Naive thymus-derived CD8-positive, alpha-beta T cell (primary cell): ENCODE data around the gene TYK2. TPM values are rescaled to one million over a fixed set of nuclear protein-coding genes. Genes with fewer than 3 reads are reported as not detected.

ENCODE experiments used
- ATAC-seq, 2 donors: fragments of 150-1000 bp; cut with Tn5 transposase in 1 of 2; sonication (Bioruptor Pico), chemical (Tn5 transposase) in 1 of 2; 1 replicate in 1 of 2; 2 replicates in 1 of 2; pipeline ENCODE4 v1.10.0; 2021; ENCODE audit warnings: mild to moderate bottlenecking in 2 of 2, moderate library complexity in 2 of 2
- POLR2A ChIA-PET: fragments of 350-600 bp; sonication (Branson Sonifier 250); formaldehyde crosslinking; loops from one replicate; lab custom pipeline; 2021; ENCODE audit warnings: antibody characterized with exemption; lab: Charles Lee
- DNase-seq, 10 donors: peaks; one replicate each; pipeline versions ENCODE4 v3.0.0 to v3.0.0-alpha.2; 2020 to 2022
- H3K27ac Mint-ChIP-seq, 10 donors: one replicate each; pipeline ENCODE4 v1.8.0; 2020 to 2022; ENCODE audit warnings: mild to moderate bottlenecking in 10 of 10, mixed read lengths in 10 of 10, moderate library complexity in 4 of 10, inconsistent platforms in 1 of 10
- H3K27me3 Mint-ChIP-seq, 5 donors: one replicate each; pipeline ENCODE4 v1.8.0; 2021 to 2022; ENCODE audit warnings: mixed read lengths in 5 of 5
- H3K36me3 Mint-ChIP-seq, 3 donors: one replicate each; pipeline ENCODE4 v1.8.0; 2020 to 2022; ENCODE audit warnings: mixed read lengths in 3 of 3, mild to moderate bottlenecking in 2 of 3, inconsistent platforms in 1 of 3
- H3K4me1 Mint-ChIP-seq, 4 donors: one replicate each; pipeline ENCODE4 v1.8.0; 2021 to 2022; ENCODE audit warnings: mixed read lengths in 4 of 4
- H3K4me3 Mint-ChIP-seq, 10 donors: one replicate each; pipeline ENCODE4 v1.8.0; 2020 to 2022; ENCODE audit warnings: mild to moderate bottlenecking in 10 of 10, mixed read lengths in 10 of 10, moderate library complexity in 6 of 10, inconsistent platforms in 1 of 10
- H3K9me3 Mint-ChIP-seq, 9 donors: one replicate each; pipeline ENCODE4 v1.8.0; 2020 to 2022; ENCODE audit warnings: mixed read lengths in 9 of 9, mild to moderate bottlenecking in 3 of 9, inconsistent platforms in 1 of 9, moderate library complexity in 1 of 9
- polyA plus RNA-seq, 3 donors: library from polyadenylated mRNA; unstranded; fragments of 300-500 nt; fragmentation: Illumina TruSeq; gene quantifications; one replicate each; pipeline ENCODE4 v1.2.3, GENCODE V29; 2021
- total RNA-seq, 8 experiments: library from RNA in 2 of 8; stranded (reverse) in 2 of 8; gene quantifications; one replicate each; pipeline ENCODE4 v1.2.3 and lab custom pipeline; 2021 to 2026

TYK2 gene
- 100 to 1,000 TPM; 313 to 319 TPM for total RNA-seq
- polyA plus RNA-seq: 10 to 100 TPM; 33.4 to 50.3 (median 43.9) TPM
- total RNA-seq (lab: John Stamatoyannopoulos, UW): 166 to 261 (median 205) reads per million in 6 experiments

DNA sequence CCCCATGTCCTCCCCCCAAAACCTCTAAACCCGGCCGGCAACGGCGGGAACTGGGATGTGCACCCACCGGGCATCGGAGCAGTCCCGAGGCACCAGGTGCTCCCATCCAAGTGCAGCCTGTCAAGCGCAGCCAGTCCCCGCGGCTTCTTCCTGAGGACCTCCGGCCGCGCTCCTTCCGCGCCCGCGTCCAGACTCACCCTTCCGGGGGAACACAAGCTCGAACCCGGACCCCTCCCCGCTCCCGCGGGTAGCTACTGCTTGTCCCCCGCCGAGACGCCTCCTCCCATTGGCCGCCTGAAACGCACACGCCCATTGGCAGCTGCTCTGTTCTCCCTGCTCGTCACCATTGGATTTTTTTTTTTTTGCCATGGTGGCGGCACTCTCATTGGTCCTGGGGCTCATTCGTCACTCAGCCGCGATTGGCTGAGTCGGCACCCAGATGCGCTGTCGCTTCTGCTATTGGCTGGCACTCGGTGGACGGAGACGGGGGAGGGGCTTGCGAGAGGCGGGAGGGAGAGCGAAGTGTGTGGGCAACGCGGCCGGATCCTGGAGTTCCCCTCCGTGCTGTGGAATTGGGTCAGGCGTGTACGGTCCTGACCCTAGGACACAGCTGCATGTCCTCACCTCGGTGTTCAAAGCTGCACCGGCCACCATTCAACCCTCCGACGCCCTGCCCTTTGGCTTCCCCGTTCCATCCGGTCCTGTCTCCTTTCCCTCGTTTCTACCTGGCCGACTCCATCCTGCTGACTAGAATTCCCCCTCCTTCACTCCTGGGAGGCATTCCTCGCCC, at the start of gene TYK2:
Gene TYK2 (minus strand): TSS at position 260 of the 790 bp plus-strand sequence. CDS start 2,166 bp downstream, outside the sequence.
- Mint-ChIP-seq H3K4me3 (peak within 1 kb of the TSS; percentile 88 to 97 (median 94)), H3K9me3 (no peaks in the 10 kb centered on the region), H3K4me1 (peaks cover 8 to 29% (median 26%) of the 10 kb centered on the region in 4 donors), H3K36me3 (peaks cover 0 to 23% (median 5%) of the 10 kb centered on the region in 3 donors), H3K27ac (peak within 1 kb of the TSS; percentile 85 to 98 (median 93)), H3K27me3 (no peaks in the 10 kb centered on the region)
- POLR2A ChIA-PET: interaction anchor here (0.5 to 2.3 kb wide), 17 partner anchors 10 to 1872 kb away, joined by 3 to 13 read pairs (median 4); partner anchors contain the start of genes ICAM1, ICAM4 and RAVER1
- peak; percentile 86 to 98 (median 96) for DNase-seq
- peak; percentile 97 to 99 for ATAC-seq

DNA sequence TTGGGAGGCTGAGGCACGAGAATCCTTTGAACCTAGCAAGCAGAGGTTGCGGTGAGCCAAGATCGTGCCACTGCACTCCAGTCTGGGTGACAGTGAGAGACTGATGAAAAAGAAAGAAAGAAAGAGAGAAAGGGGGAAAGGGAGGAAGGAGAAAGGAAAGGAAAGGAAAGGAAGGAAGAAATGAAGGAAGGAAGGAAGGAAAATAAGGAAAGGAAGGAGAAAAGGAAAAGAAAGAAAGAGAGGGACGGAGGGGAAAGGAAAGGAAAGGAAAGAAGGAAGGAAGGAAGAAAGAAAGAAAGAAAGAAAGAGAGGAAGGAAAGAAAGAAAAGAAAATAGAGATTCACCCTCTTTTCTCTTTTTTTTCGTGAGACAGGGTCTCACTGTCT, 48.6 kb upstream of the TYK2 start:
- Mint-ChIP-seq H3K4me3 (peak overlapping the region in 4 of 10 donors; percentile 10 to 84 (median 28)), H3K36me3 (peaks cover 0 to 2% (median 0%) of the 10 kb centered on the region in 3 donors), H3K27ac (peak overlapping the region in 8 of 10 donors; percentile 75 to 97 (median 90)), H3K27me3 (peaks cover 13 to 51% (median 32%) of the 10 kb centered on the region in 5 donors), H3K9me3 (peaks cover 0 to 2% (median 0%) of the 10 kb centered on the region in 9 donors), H3K4me1 (peaks cover 32 to 82% (median 62%) of the 10 kb centered on the region in 4 donors)
- ATAC-seq (no peak), DNase-seq (no peak)
- POLR2A ChIA-PET: interaction anchor here (1.8 kb wide), 1 partner anchor 11 kb away, joined by 7 read pairs; no protein-coding TSS in a partner anchor

DNA sequence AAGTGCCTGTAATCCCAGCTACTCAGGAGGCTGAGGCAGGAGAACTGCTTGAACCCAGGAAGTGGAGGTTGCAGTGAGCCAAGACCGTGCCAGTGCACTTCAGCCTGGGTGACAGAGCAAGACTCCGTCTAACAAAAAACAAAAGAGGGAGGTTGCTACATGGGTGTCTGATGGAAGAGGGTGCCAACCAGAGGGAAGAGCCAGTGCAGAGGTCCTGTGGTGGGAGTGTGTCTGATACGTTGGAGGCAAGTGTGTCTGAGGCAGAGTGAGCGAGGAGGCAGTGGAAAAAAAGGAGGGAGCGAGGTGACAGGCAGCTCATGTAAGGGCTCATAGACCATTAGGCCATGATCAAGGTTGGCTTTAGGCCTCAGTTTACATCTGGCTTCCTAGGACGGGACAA, 46.8 kb upstream of the TYK2 start:
- H3K9me3 Mint-ChIP-seq: peaks cover 0 to 2% (median 0%) of the 10 kb centered on the region in 9 donors
- H3K27me3 Mint-ChIP-seq: peaks cover 20 to 64% (median 38%) of the 10 kb centered on the region in 5 donors
- peak overlapping the region in 2 of 10 donors; percentile 55 to 69 for H3K4me3 Mint-ChIP-seq

DNA sequence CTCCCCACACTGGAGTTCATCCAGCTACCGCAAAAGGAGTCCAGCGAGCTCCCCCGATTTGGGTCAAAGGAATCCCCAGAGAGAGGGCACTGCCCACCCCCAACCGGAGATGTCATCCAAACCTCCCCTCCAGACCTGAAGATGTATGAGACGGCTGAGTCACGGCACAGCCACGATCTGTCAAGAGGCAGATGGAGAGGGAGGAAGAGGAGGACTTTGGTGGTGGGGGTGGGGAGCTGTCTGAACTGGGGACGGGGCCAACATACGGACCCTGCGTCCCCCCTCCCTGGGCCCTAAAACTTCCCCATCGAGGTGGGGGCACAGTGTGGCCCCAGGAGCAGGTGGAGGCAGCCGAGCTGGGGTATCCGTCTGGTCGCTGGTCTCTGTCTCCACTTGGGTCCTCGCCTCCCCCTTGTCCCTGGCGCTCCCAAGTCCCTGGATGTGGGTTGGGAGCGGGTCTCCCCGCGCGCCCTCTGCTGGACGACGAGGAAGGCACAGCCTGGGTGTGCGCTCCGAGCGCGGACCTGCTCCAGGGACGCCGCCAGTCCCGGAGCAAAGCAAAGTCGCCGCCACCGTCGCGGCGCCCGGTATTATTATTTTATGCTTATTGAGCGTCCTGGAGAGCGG, 43.8 kb upstream of the TYK2 start:
- POLR2A ChIA-PET: interaction anchor here (0.6 to 2.9 kb wide), 6 partner anchors 13 to 335 kb away, joined by 3 to 22 read pairs (median 4); partner anchors contain the start of gene CDC37
- peaks cover 29 to 65% (median 46%) of the 10 kb centered on the region in 5 donors for H3K27me3 Mint-ChIP-seq
- peak overlapping the region; percentile 28 to 88 (median 78) for H3K4me3 Mint-ChIP-seq
- H3K9me3 Mint-ChIP-seq: peaks cover 0 to 2% (median 0%) of the 10 kb centered on the region in 9 donors
- ATAC-seq (peak; percentile 15 to 48), DNase-seq (peak; percentile 44 to 76 (median 62))
- peak overlapping the region in 8 of 10 donors; percentile 29 to 97 (median 64) for H3K27ac Mint-ChIP-seq
- peaks cover 0 to 5% (median 4%) of the 10 kb centered on the region in 3 donors for H3K36me3 Mint-ChIP-seq
- H3K4me1 Mint-ChIP-seq: peaks cover 29 to 81% (median 65%) of the 10 kb centered on the region in 4 donors

More for the DNA sequence above, 46.8 kb upstream of the TYK2 start:
- H3K27ac Mint-ChIP-seq: peak overlapping the region; percentile 39 to 99 (median 90)
- POLR2A ChIA-PET: interaction anchor here (0.6 to 1.7 kb wide), 3 partner anchors 19 to 331 kb away, joined by 4 to 8 read pairs (median 4); no protein-coding TSS in a partner anchor
- ATAC-seq (no peak), DNase-seq (no peak)
- H3K4me1 Mint-ChIP-seq: peaks cover 29 to 82% (median 63%) of the 10 kb centered on the region in 4 donors
- H3K36me3 Mint-ChIP-seq: peaks cover 0 to 2% (median 0%) of the 10 kb centered on the region in 3 donors

DNA sequence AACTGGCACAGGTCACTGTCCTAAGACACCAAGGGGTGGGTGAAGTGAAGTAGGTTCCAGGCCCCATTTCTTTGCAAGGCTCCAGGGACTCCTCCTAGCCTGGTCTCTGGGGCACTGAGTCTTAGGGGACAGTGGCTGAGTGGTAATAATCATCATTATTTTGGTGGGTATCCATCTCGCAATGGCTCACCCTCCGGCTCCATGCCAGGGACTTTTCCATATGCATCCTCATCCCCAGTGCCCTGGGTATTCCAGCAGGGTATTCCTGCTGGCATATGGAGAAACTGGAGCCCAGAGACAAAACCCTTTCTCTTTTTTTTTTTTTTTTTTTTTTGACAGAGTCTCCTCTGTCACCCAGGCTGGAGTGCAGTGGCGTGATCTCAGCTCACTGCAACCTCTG, 42.5 kb upstream of the TYK2 start:
- DNase-seq (no peak), ATAC-seq (no peak)
- peak overlapping the region in 1 of 10 donors; percentile 92 for H3K27ac Mint-ChIP-seq
- no peak overlapping the region for H3K4me3 Mint-ChIP-seq
- H3K27me3 Mint-ChIP-seq: peaks cover 31 to 64% (median 47%) of the 10 kb centered on the region in 5 donors
- H3K9me3 Mint-ChIP-seq: no peaks in the 10 kb centered on the region
- peaks cover 0 to 5% (median 4%) of the 10 kb centered on the region in 3 donors for H3K36me3 Mint-ChIP-seq
- POLR2A ChIA-PET: interaction anchor here (0.7 to 2.9 kb wide), 4 partner anchors 9 to 396 kb away, joined by 3 to 22 read pairs (median 5); partner anchors contain the start of gene CDC37
- H3K4me1 Mint-ChIP-seq: peaks cover 27 to 79% (median 63%) of the 10 kb centered on the region in 4 donors

DNA sequence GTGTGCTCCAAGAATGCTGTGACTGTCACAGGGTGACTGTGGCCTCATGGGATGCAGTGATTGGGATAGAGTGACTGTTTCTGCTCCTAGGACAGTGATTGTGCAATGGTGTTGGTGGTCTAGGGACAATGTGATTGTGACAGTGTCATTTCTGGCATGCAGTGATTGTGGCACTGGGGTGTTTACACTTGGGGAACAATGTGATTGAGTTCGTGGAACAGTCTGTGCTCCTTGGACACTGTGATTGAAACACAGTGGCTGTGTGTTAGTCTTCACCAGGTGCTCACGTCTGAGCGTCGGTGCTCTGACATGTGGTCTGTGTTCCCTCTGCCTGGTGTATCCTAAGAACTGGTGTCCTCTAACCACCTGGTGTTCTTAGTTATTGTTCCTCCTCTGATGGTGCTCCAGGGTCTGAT, 41.7 kb upstream of the TYK2 start:
- H3K27ac Mint-ChIP-seq: peak overlapping the region in 6 of 10 donors; percentile 2 to 70 (median 58)
- peaks cover 31 to 64% (median 43%) of the 10 kb centered on the region in 5 donors for H3K27me3 Mint-ChIP-seq
- DNase-seq (no peak), ATAC-seq (no peak)
- H3K9me3 Mint-ChIP-seq: no peaks in the 10 kb centered on the region
- peak overlapping the region in 8 of 10 donors; percentile 26 to 74 (median 62) for H3K4me3 Mint-ChIP-seq
- peaks cover 24 to 76% (median 58%) of the 10 kb centered on the region in 4 donors for H3K4me1 Mint-ChIP-seq
- POLR2A ChIA-PET: interaction anchor here (1.2 to 2.9 kb wide), 5 partner anchors 9 to 23 kb away, joined by 3 to 22 read pairs (median 8); partner anchors contain the start of gene CDC37
- peaks cover 0 to 5% (median 4%) of the 10 kb centered on the region in 3 donors for H3K36me3 Mint-ChIP-seq

DNA sequence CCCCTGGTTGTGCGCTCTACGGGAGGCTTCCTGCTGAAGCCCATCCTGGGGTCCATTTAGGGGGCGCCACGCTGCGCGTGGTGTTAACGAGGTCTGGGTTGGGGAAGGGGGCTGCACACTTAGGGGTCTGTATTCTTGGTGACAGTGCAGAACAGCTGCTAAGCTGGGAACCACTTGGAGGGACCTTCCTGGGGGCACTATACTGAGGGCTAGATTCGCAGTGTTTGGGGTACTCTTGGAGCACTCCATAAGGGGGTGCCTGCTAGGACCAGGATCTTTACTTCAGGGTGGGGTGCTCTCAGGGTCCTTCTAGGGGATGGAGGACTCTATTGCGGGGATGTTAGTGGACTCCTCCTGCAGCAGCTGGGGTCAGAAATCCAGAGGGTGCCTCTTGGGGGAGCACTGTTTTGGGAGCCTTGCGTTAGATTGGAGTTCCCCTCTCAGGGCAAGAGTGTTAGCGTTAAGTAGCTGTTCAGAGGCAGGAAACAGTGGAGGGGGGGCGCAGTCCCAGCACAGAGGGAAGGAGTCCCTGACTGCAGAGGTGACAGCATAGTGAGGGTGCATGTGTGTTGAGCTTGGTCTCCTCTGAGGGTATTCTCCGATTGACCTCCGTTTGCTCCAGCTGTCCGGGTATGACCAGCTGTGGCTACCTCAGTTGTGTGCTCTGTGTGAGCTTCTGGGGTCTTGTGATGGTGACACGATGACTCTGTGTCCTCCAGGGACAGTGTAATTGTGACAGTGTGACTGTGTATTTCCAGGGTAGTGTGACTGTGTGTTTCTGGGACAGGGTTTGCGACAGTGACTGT, 41.1 kb upstream of the TYK2 start:
- peak overlapping the region in 9 of 10 donors; percentile 47 to 74 (median 62) for H3K4me3 Mint-ChIP-seq
- H3K27me3 Mint-ChIP-seq: peaks cover 33 to 69% (median 47%) of the 10 kb centered on the region in 5 donors
- POLR2A ChIA-PET: interaction anchor here (1.2 to 2.1 kb wide), 4 partner anchors 8 to 22 kb away, joined by 3 to 12 read pairs (median 6); no protein-coding TSS in a partner anchor
- peak overlapping the region in 9 of 10 donors; percentile 33 to 87 (median 70) for H3K27ac Mint-ChIP-seq
- H3K4me1 Mint-ChIP-seq: peaks cover 29 to 76% (median 61%) of the 10 kb centered on the region in 4 donors
- H3K36me3 Mint-ChIP-seq: peaks cover 0 to 5% (median 4%) of the 10 kb centered on the region in 3 donors
- DNase-seq: no peak
- peaks cover 0 to 3% (median 0%) of the 10 kb centered on the region in 9 donors for H3K9me3 Mint-ChIP-seq
- no peak for ATAC-seq

DNA sequence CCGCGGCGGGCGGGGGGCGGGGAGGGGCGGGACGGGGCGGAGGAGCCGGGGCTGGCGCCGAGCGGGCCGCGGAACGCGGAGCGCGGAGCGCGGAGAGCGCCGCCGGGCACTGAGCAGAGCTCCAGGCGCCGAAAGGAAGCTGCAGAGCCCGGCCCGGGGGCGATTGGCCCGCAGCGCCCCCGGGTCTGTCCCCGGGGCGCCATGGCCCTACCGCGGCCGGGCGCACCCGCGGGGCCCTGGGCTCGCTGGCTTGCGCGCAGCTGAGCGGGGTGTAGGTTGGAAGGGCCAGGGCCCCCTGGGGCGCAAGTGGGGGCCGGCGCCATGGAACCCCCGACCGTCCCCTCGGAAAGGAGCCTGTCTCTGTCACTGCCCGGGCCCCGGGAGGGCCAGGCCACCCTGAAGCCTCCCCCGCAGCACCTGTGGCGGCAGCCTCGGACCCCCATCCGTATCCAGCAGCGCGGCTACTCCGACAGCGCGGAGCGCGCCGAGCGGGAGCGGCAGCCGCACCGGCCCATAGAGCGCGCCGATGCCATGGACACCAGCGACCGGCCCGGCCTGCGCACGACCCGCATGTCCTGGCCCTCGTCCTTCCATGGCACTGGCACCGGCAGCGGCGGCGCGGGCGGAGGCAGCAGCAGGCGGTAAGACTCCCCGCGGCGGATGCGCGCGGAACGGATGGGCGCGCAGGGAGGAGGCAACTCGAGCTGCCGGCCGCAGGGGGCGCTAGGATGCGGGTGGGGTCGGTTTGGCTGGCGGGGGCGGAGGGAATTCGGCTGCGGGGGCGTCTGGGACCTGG, 40.3 kb upstream of the TYK2 start, which contains the start of gene PDE4A:
Gene PDE4A (plus strand): TSS at position 95 of the 796 bp plus-strand sequence. CDS start 227 bp downstream, at position 322.
- Mint-ChIP-seq H3K36me3 (peaks cover 0 to 5% (median 4%) of the 10 kb centered on the region in 3 donors), H3K27ac (peak within 1 kb of the TSS; percentile 6 to 92 (median 82)), H3K27me3 (peaks cover 33 to 68% (median 48%) of the 10 kb centered on the region in 5 donors), H3K4me3 (peak within 1 kb of the TSS; percentile 48 to 89 (median 76)), H3K9me3 (peaks cover 0 to 3% (median 0%) of the 10 kb centered on the region in 9 donors), H3K4me1 (peaks cover 32 to 76% (median 65%) of the 10 kb centered on the region in 4 donors)
- ATAC-seq: no peak
- POLR2A ChIA-PET: interaction anchor here (1.5 to 2.1 kb wide), 2 partner anchors 11 to 16 kb away, joined by 8 to 12 read pairs; no protein-coding TSS in a partner anchor
- DNase-seq: peak in 7 of 10 donors; percentile 46 to 69 (median 57)

DNA sequence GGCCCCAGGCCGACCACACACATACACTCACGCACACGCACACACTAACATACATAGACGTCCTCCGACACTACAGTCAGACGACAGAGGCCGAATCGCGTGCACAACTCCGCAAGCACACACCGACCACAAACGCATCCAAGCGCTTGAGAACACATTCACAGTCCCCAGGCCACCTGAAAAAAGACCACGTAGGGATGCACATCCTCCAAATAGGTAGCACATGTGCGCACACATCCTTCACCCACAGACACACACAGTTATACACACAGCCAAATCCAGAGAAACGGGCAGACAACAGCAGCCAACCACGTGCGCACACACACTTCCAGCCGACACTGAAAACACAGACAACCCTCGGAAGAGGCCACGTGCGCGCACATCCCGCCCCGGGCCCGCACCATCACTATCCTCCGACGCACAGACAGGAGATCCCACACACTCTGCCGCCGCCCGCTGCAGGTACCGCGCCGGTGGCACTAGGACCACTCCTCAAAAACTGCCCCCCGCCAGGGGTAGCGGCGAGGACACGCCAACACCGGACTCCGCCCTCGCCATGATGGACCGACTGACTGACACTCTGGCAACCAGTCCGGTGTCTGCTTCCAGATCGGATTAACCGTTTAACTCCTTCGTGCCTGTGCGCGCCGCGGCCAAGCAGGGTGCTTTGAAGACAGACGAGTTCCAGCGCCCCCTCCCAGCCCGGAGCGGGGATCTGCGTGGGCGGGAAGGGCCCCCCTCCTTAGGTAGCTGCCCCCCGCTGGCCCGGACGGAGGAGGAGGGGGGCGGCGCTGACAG, 39.5 kb upstream of the TYK2 start:
- H3K9me3 Mint-ChIP-seq: peaks cover 0 to 3% (median 0%) of the 10 kb centered on the region in 9 donors
- peak; percentile 19 to 36 for ATAC-seq
- peaks cover 33 to 63% (median 42%) of the 10 kb centered on the region in 5 donors for H3K27me3 Mint-ChIP-seq
- peaks cover 0 to 5% (median 4%) of the 10 kb centered on the region in 3 donors for H3K36me3 Mint-ChIP-seq
- DNase-seq: peak in 8 of 10 donors; percentile 32 to 77 (median 55)
- H3K27ac Mint-ChIP-seq: peak overlapping the region; percentile 6 to 92 (median 74)
- peak overlapping the region; percentile 48 to 89 (median 76) for H3K4me3 Mint-ChIP-seq
- POLR2A ChIA-PET: interaction anchor here (2.1 to 8.6 kb wide), 2 partner anchors 15 kb away, joined by 12 to 91 read pairs; partner anchors contain the start of gene CDC37
- peaks cover 27 to 70% (median 57%) of the 10 kb centered on the region in 4 donors for H3K4me1 Mint-ChIP-seq
